ENCODE results near the gene SLC38A8. TPM values are rescaled to one million over a fixed set of nuclear protein-coding genes. Genes with fewer than 3 reads are reported as not detected.

The SLC38A8 gene
- polyA plus RNA-seq, 1 experiment: not detected

GRCh38 chr16:84024854-84025253 lies 17.7 kb downstream of the SLC38A8 start:
- no peak overlapping the region for H3K27ac ChIP-seq (ENCODE audit: low read depth, low read length)
- TF ChIP-seq CTCF (IDR thresholded peaks at IDR 0.05; ENCODE audit: low read depth, low read length): no peak
- CTCF ChIA-PET: no interaction called here

GRCh38 chr16:84022644-84023043 lies 20.0 kb downstream of the SLC38A8 start:
- CTCF ChIA-PET: no interaction called here
- no peak for DNase-seq (ENCODE audit: low read depth, low spot score)
- Histone ChIP-seq H3K27me3 (ENCODE audit: control insufficient read depth, insufficient read depth, low read length) (peaks cover 20% of the 10 kb centered on the region), H3K4me3 (ENCODE audit: low read depth, low read length) (no peak overlapping the region), H3K9me3 (ENCODE audit: control insufficient read depth, insufficient read depth, low read length) (peaks cover 35% of the 10 kb centered on the region), H3K27ac (ENCODE audit: low read depth, low read length) (no peak overlapping the region)
- POLR2A ChIA-PET: no interaction called here
- TF ChIP-seq CTCF (IDR thresholded peaks at IDR 0.05; ENCODE audit: low read depth, low read length): no peak

More at GRCh38 chr16:84024854-84025253, 17.7 kb downstream of the SLC38A8 start:
- DNase-seq (ENCODE audit: low read depth, low spot score): no peak
- Histone ChIP-seq H3K4me3 (ENCODE audit: low read depth, low read length) (no peak overlapping the region), H3K9me3 (ENCODE audit: control insufficient read depth, insufficient read depth, low read length) (peaks cover 24% of the 10 kb centered on the region), H3K27me3 (ENCODE audit: control insufficient read depth, insufficient read depth, low read length) (peaks cover 36% of the 10 kb centered on the region)
- POLR2A ChIA-PET: no interaction called here

DNA sequence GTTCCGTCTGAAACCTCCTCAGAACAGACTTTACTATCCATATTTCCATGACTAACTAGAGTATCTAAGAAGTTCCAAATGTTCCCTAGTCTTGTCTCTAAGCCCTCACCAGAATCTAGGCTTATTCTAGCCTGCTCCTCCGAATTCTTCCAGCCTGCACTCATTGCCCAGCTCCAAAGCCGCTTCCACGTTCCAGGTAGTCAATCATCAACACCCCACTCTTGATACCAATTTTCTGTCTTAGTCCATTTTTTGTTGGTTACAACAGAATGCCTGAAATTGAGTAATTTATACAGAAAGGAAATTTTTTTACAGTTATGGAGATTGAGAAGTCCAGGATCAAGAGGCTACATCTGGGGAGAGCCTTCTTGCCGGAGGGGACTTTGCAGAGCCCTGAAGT lies 21.1 kb downstream of the SLC38A8 start:
- no peak overlapping the region for H3K27ac ChIP-seq (ENCODE audit: low read depth, low read length)
- H3K9me3 ChIP-seq (ENCODE audit: control insufficient read depth, insufficient read depth, low read length): peaks cover 35% of the 10 kb centered on the region
- TF ChIP-seq CTCF (IDR thresholded peaks at IDR 0.05; ENCODE audit: low read depth, low read length): no peak
- POLR2A ChIA-PET: no interaction called here
- CTCF ChIA-PET: no interaction called here
- H3K27me3 ChIP-seq (ENCODE audit: control insufficient read depth, insufficient read depth, low read length): peaks cover 16% of the 10 kb centered on the region
- no peak for DNase-seq (ENCODE audit: low read depth, low spot score)
- H3K4me3 ChIP-seq (ENCODE audit: low read depth, low read length): no peak overlapping the region

DNA sequence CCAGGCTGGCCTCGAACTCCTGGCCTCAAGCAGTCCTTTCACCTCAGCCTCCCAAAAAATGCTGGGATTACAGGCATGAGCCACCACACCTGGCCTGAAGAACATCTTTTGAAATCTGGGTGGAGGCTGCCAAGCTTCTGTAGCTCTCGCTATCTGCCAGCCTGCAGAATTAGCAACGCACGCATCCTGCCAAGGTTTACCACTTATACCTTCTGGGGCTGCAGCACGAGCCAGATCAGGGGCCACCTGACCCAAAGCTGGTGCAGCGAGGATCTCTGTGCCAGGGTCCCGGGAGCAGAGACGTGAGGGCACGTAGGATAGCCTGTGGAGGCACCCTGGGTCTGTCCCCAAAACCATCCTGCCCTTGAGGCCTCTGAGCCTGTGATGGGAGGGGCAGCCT lies 22.2 kb downstream of the SLC38A8 start:
- Histone ChIP-seq H3K27me3 (ENCODE audit: control insufficient read depth, insufficient read depth, low read length) (peaks cover 16% of the 10 kb centered on the region), H3K4me3 (ENCODE audit: low read depth, low read length) (no peak overlapping the region), H3K9me3 (ENCODE audit: control insufficient read depth, insufficient read depth, low read length) (peaks cover 35% of the 10 kb centered on the region), H3K27ac (ENCODE audit: low read depth, low read length) (no peak overlapping the region)
- ChIA-PET POLR2A (no interaction called here), CTCF (no interaction called here)
- TF ChIP-seq CTCF (IDR thresholded peaks at IDR 0.05; ENCODE audit: low read depth, low read length): no peak
- no peak for DNase-seq (ENCODE audit: low read depth, low spot score)

DNA sequence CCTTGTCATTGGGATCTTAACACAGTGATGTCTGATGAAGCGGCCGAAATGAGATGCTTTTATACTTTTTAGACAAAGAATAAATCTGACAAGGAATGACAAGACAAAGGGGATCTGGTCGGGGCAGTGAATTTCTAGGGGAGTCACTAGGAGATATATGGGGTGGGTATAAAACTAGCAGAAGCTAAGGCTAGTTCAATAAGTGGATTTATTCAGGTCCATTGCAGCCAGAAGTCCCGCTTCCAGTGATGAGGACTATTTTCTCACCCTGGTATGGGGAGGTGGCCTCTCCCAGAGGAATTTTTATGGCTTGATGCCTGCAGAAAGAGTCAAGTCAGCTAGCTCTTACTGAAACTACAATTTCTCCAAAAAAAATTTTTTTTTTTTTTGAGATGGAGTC lies 23.9 kb downstream of the SLC38A8 start:
- peaks cover 14% of the 10 kb centered on the region for H3K27me3 ChIP-seq (ENCODE audit: control insufficient read depth, insufficient read depth, low read length)
- TF ChIP-seq CTCF (IDR thresholded peaks at IDR 0.05; ENCODE audit: low read depth, low read length): no peak
- ChIA-PET POLR2A (no interaction called here), CTCF (no interaction called here)
- H3K4me3 ChIP-seq (ENCODE audit: low read depth, low read length): no peak overlapping the region
- H3K27ac ChIP-seq (ENCODE audit: low read depth, low read length): no peak overlapping the region
- peaks cover 35% of the 10 kb centered on the region for H3K9me3 ChIP-seq (ENCODE audit: control insufficient read depth, insufficient read depth, low read length)
- no peak for DNase-seq (ENCODE audit: low read depth, low spot score)

All from AG04450 (cell line).